ENCODE data around the gene PCDH15. TPM values are rescaled to one million over a fixed set of nuclear protein-coding genes. Genes with fewer than 3 reads are reported as not detected.
A peak's percentile ranks its signal among the peaks of the same experiment; 100 is the strongest.

The PCDH15 gene
- total RNA-seq, 1 donor from 2014 or later: 21.7 TPM

DNA sequence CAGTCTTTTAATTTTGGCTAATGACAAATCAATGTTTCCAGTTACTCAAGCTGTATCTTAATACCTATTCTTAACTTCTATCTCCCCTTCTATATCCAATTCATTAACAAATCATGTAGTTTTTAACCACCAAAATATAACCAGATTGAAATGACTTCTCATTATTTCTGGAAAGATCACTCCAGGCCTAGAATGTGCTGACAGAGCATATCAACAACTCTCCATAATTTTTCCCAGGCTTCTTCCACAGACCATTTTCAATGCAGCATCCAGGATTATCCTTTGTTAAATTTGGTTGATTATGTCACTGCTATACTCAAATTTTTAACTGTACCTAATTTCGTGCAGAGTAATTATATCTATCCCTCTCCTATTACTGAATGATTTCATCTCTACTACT is 704.1 kb downstream of the PCDH15 start:
- no peak for DNase-seq (ENCODE audit: low read depth, low spot score)
- H3K27ac Mint-ChIP-seq (ENCODE audit: unreplicated experiment): no peak overlapping the region
- H3K36me3 Mint-ChIP-seq (ENCODE audit: low read depth): no peaks in the 10 kb centered on the region
- no peaks in the 10 kb centered on the region for H3K4me1 Mint-ChIP-seq
- H3K27me3 Mint-ChIP-seq (ENCODE audit: low read depth): no peaks in the 10 kb centered on the region
- TF ChIP-seq, protein P1, sequence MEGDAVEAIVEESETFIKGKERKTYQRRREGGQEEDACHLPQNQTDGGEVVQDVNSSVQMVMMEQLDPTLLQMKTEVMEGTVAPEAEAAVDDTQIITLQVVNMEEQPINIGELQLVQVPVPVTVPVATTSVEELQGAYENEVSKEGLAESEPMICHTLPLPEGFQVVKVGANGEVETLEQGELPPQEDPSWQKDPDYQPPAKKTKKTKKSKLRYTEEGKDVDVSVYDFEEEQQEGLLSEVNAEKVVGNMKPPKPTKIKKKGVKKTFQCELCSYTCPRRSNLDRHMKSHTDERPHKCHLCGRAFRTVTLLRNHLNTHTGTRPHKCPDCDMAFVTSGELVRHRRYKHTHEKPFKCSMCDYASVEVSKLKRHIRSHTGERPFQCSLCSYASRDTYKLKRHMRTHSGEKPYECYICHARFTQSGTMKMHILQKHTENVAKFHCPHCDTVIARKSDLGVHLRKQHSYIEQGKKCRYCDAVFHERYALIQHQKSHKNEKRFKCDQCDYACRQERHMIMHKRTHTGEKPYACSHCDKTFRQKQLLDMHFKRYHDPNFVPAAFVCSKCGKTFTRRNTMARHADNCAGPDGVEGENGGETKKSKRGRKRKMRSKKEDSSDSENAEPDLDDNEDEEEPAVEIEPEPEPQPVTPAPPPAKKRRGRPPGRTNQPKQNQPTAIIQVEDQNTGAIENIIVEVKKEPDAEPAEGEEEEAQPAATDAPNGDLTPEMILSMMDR (conservative IDR thresholded peaks at IDR 0.05): no peak
- no peak overlapping the region for H3K4me3 Mint-ChIP-seq
- no peaks in the 10 kb centered on the region for H3K9me3 Mint-ChIP-seq

DNA sequence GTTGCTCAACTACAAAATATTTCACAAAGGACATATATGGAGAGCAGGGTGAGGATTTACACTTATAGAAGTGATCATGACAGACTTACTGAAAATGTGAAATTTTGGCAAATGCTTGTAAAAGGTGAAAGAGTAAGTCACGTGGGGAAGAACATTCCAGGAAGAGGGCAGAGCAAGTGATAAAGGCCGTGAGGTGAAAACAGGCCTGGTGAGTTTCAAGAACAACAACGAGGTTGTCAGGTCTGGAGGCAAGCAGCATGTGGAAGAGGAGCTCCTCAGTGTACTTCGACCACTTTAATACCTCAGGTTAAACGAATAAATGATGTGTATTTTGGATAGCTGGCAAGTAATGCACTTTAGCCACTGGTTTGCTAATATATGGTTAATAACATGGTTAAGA is 706.7 kb downstream of the PCDH15 start:
- no peak overlapping the region for H3K27ac Mint-ChIP-seq (ENCODE audit: unreplicated experiment)
- no peaks in the 10 kb centered on the region for H3K4me1 Mint-ChIP-seq

DNA sequence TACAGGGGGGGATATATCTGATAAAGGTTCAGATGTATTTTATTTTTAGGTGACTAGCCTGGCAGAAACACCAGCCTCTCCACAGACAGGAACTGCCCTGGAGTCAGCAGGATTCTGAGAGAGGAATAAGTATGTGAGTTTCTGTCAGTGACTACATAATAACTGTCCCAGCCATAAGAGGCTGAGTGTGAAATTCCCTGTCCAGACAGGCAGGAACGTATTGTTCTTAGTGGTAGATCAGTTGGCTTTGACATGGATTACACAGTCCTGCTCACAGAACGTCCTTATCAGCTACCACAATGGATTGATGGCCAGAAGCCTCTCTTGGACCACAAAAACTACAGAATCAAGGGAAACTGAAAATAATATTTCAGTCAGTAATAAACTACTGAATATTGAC is 709.8 kb downstream of the PCDH15 start:
- no peak overlapping the region for H3K27ac Mint-ChIP-seq (ENCODE audit: unreplicated experiment)
- H3K27me3 Mint-ChIP-seq (ENCODE audit: low read depth): no peaks in the 10 kb centered on the region

More for the DNA sequence above, 706.7 kb downstream of the PCDH15 start:
- no peaks in the 10 kb centered on the region for H3K9me3 Mint-ChIP-seq
- H3K27me3 Mint-ChIP-seq (ENCODE audit: low read depth): no peaks in the 10 kb centered on the region
- TF ChIP-seq, protein P1 (conservative IDR thresholded peaks at IDR 0.05): no peak
- no peak for DNase-seq (ENCODE audit: low read depth, low spot score)
- H3K4me3 Mint-ChIP-seq: no peak overlapping the region
- H3K36me3 Mint-ChIP-seq (ENCODE audit: low read depth): no peaks in the 10 kb centered on the region

DNA sequence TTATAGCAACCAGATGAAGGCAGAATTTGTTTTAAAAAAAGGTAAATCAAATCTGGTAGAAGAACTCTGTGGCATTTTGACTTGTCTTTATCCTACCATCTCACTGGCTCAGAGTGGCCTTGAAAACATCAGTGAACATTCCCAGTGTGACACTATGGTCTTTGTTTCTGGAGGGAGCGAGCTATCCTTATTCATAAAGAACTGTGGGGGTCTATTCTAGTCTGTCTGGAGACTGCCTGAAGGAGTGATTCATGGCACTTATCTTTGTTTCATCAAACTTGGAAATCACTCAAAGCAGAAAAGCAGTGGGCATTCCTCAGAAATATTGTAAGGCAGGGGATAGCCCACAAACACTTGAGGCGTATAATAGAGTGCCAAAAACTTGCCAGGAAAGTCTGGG is 719.1 kb downstream of the PCDH15 start:
- peak overlapping the region; percentile 82 for H3K27ac Mint-ChIP-seq (ENCODE audit: unreplicated experiment)

More for the DNA sequence above, 709.8 kb downstream of the PCDH15 start:
- Mint-ChIP-seq H3K9me3 (no peaks in the 10 kb centered on the region), H3K36me3 (ENCODE audit: low read depth) (peaks cover 6% of the 10 kb centered on the region), H3K4me1 (peaks cover 8% of the 10 kb centered on the region), H3K4me3 (no peak overlapping the region)
- DNase-seq (ENCODE audit: low read depth, low spot score): no peak
- TF ChIP-seq, protein P1 (conservative IDR thresholded peaks at IDR 0.05): no peak

DNA sequence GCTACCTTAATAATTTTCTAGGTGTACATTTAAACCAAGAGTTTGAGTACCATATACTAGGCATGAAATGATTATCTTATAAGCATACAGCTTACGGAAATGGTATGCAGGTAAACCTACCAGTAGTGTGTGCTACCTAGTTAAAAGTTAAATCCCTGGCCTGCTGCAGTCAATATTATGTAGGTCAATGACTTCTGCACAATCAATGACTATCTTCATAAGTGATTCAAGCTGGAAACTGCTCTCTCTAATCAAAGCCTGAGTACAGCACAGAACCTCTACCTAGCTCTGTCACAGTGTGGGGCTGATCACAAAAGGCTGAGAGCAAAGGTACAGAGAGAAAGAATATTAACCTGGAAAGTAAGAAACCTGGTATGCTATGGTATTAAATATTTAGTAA is 733.7 kb downstream of the PCDH15 start:
- no peak for DNase-seq (ENCODE audit: low read depth, low spot score)
- Mint-ChIP-seq H3K27me3 (ENCODE audit: low read depth) (no peaks in the 10 kb centered on the region), H3K4me1 (no peaks in the 10 kb centered on the region), H3K27ac (ENCODE audit: unreplicated experiment) (no peak overlapping the region), H3K4me3 (no peak overlapping the region), H3K9me3 (no peaks in the 10 kb centered on the region), H3K36me3 (ENCODE audit: low read depth) (no peaks in the 10 kb centered on the region)
- TF ChIP-seq, protein P1 (conservative IDR thresholded peaks at IDR 0.05): no peak

More for the DNA sequence above, 719.1 kb downstream of the PCDH15 start:
- H3K9me3 Mint-ChIP-seq: no peaks in the 10 kb centered on the region
- TF ChIP-seq, protein P1 (conservative IDR thresholded peaks at IDR 0.05): no peak
- peak overlapping the region; percentile 34 for H3K4me3 Mint-ChIP-seq
- no peak for DNase-seq (ENCODE audit: low read depth, low spot score)
- peaks cover 3% of the 10 kb centered on the region for H3K36me3 Mint-ChIP-seq (ENCODE audit: low read depth)
- peaks cover 30% of the 10 kb centered on the region for H3K4me1 Mint-ChIP-seq
- H3K27me3 Mint-ChIP-seq (ENCODE audit: low read depth): no peaks in the 10 kb centered on the region

DNA sequence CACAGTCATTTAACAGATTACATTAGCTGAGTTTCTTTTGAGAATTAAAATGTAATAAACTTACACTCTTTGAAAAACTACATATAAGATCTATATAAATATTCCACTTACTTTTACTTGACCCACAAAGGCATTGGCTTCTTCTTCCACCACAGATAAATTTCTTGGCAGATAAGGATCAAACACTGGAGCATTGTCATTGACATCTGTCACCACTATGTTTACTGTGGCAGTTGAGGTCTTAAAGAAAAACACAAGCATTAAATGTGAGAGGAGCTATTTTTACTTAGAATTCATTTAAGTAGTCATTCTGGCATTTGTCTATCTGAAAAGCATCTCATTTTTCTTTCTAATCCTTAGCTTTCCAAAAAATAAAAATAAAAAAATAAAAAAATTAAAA is 734.4 kb downstream of the PCDH15 start:
- no peak for DNase-seq (ENCODE audit: low read depth, low spot score)
- no peaks in the 10 kb centered on the region for H3K4me1 Mint-ChIP-seq
- no peak overlapping the region for H3K4me3 Mint-ChIP-seq
- H3K9me3 Mint-ChIP-seq: no peaks in the 10 kb centered on the region
- H3K36me3 Mint-ChIP-seq (ENCODE audit: low read depth): no peaks in the 10 kb centered on the region
- TF ChIP-seq, protein P1 (conservative IDR thresholded peaks at IDR 0.05): no peak
- no peaks in the 10 kb centered on the region for H3K27me3 Mint-ChIP-seq (ENCODE audit: low read depth)
- H3K27ac Mint-ChIP-seq (ENCODE audit: unreplicated experiment): no peak overlapping the region

All from neural crest cell (in vitro differentiated cells).